DND-41 (cell line): Measurements from ENCODE around the gene FSTL1.

Source experiments
- EZH2 ChIP-seq: IDR thresholded peaks from 3 replicates; pipeline ENCODE4 v1.6.1; 2012; ENCODE audit warnings: borderline replicate concordance, low read depth, mild to moderate bottlenecking, moderate library complexity, low read length, inconsistent platforms; ENCODE audit not compliant: severe bottlenecking
- TF ChIP-seq, protein P1 (sequence below): IDR thresholded peaks from 2 replicates; pipeline ENCODE4 v1.5.1; 2012; ENCODE audit warnings: borderline replicate concordance, low read length, moderate library complexity, mild to moderate bottlenecking; ENCODE audit not compliant: poor library complexity, severe bottlenecking; ENCODE audit errors: extremely low read depth

- TF ChIP-seq, protein P1, sequence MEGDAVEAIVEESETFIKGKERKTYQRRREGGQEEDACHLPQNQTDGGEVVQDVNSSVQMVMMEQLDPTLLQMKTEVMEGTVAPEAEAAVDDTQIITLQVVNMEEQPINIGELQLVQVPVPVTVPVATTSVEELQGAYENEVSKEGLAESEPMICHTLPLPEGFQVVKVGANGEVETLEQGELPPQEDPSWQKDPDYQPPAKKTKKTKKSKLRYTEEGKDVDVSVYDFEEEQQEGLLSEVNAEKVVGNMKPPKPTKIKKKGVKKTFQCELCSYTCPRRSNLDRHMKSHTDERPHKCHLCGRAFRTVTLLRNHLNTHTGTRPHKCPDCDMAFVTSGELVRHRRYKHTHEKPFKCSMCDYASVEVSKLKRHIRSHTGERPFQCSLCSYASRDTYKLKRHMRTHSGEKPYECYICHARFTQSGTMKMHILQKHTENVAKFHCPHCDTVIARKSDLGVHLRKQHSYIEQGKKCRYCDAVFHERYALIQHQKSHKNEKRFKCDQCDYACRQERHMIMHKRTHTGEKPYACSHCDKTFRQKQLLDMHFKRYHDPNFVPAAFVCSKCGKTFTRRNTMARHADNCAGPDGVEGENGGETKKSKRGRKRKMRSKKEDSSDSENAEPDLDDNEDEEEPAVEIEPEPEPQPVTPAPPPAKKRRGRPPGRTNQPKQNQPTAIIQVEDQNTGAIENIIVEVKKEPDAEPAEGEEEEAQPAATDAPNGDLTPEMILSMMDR, result no peak
- no peak for TF ChIP-seq EZH2
These were observed 22.6 kb upstream of the FSTL1 start for GRCh38 chr3:120473389-120473788.
